ENCODE results near the gene ERCC4. TPM values are rescaled to one million over a fixed set of nuclear protein-coding genes. Genes with fewer than 3 reads are reported as not detected.
A peak's percentile ranks its signal among the peaks of the same experiment; 100 is the strongest.

ERCC4 gene
- total and polyA plus RNA-seq, 9 donors: 2.8 to 21.4 (median 14.0) TPM

- TF ChIP-seq EP300 (IDR thresholded peaks at IDR 0.05): no peak
- no peak for TF ChIP-seq CTCF (IDR thresholded peaks at IDR 0.05)
- TF ChIP-seq POLR2A (IDR thresholded peaks at IDR 0.05): no peak
These were observed 33.5 kb downstream of the ERCC4 start for GRCh38 chr16:13953501-13953900.

GRCh38 chr16:13956635-13957196, 36.8 kb downstream of the ERCC4 start:
- WGBS, 3 donors: 15 to 23% (median 17%) methylated on average over 14 of the region's 14 CpGs
- no peaks in the 10 kb centered on the region for H3K9me3 ChIP-seq
- DNase-seq: no peak
- no peaks in the 10 kb centered on the region for H3K36me3 ChIP-seq
- intact Hi-C loops (cut with DNase I): no loop called here
- peaks cover 6% of the 10 kb centered on the region for H3K4me1 ChIP-seq (ENCODE audit: insufficient read depth)
- H3K27me3 ChIP-seq: no peaks in the 10 kb centered on the region
- H3K4me3 ChIP-seq: peak overlapping the region; percentile 32
- TF ChIP-seq CTCF (IDR thresholded peaks at IDR 0.05) (no peak), EP300 (IDR thresholded peaks at IDR 0.05) (no peak), POLR2A (IDR thresholded peaks at IDR 0.05) (no peak)
- peak overlapping the region in 1 of 2 donors; percentile 65 for H3K27ac ChIP-seq

More at GRCh38 chr16:13953501-13953900, 33.5 kb downstream of the ERCC4 start:
- no peak for DNase-seq
- peaks cover 9% of the 10 kb centered on the region for H3K4me1 ChIP-seq (ENCODE audit: insufficient read depth)
- H3K9me3 ChIP-seq: no peaks in the 10 kb centered on the region
- no peak overlapping the region for H3K27ac ChIP-seq
- no peak overlapping the region for H3K4me3 ChIP-seq
- intact Hi-C loops (cut with DNase I): no loop called here
- no peaks in the 10 kb centered on the region for H3K27me3 ChIP-seq
- WGBS, 3 donors: 78 to 83% (median 78%) methylated on average over 2 of the region's 2 CpGs
- H3K36me3 ChIP-seq: no peaks in the 10 kb centered on the region

- H3K27ac ChIP-seq: peak overlapping the region in 1 of 2 donors; percentile 65
- no peaks in the 10 kb centered on the region for H3K9me3 ChIP-seq
- H3K4me3 ChIP-seq: peak overlapping the region; percentile 32
- DNase-seq: peak; percentile 63 to 79 (median 68)
- intact Hi-C loops (cut with DNase I): no loop called here
- 5 to 7% (median 7%) methylated on average over 14 of the region's 14 CpGs for WGBS, 3 donors
- H3K27me3 ChIP-seq: no peaks in the 10 kb centered on the region
- no peaks in the 10 kb centered on the region for H3K36me3 ChIP-seq
- H3K4me1 ChIP-seq (ENCODE audit: insufficient read depth): peaks cover 6% of the 10 kb centered on the region
- no peak for TF ChIP-seq CTCF (IDR thresholded peaks at IDR 0.05)
- peak; percentile 17 for TF ChIP-seq POLR2A (IDR thresholded peaks at IDR 0.05)
These were observed 37.5 kb downstream of the ERCC4 start for GRCh38 chr16:13957197-13958078.

- Histone ChIP-seq H3K27ac (peak overlapping the region in 1 of 2 donors; percentile 65), H3K9me3 (no peaks in the 10 kb centered on the region), H3K4me3 (no peak overlapping the region), H3K36me3 (no peaks in the 10 kb centered on the region), H3K27me3 (no peaks in the 10 kb centered on the region), H3K4me1 (ENCODE audit: insufficient read depth) (peaks cover 6% of the 10 kb centered on the region)
- TF ChIP-seq EP300 (IDR thresholded peaks at IDR 0.05) (no peak), CTCF (IDR thresholded peaks at IDR 0.05) (no peak), POLR2A (IDR thresholded peaks at IDR 0.05) (no peak)
- WGBS, 3 donors: 72 to 82% (median 81%) methylated on average over 4 of the region's 4 CpGs
- DNase-seq: no peak
- intact Hi-C loops (cut with DNase I): no loop called here
These were observed 38.5 kb downstream of the ERCC4 start for GRCh38 chr16:13958474-13958873.

Data from ovary (tissue), 9 donors.